Gastrocnemius medialis (tissue), 4 donors: ENCODE results near the gene ADGRB3.

Source experiments
- POLR2A ChIP-seq, 2 donors: fragments of 450-650 bp; IDR thresholded peaks; one replicate each; pipeline ENCODE4 v1.6.1; 2017; ENCODE audit warnings: antibody characterized with exemption in 2 of 2, mild to moderate bottlenecking in 2 of 2, moderate library complexity in 2 of 2
- TF ChIP-seq, protein P1 (sequence below), 5 experiments: fragments of 450-650 bp in 3 of 5; fragments of 200-600 bp in 2 of 5; sonication (generic) in 2 of 5; IDR thresholded peaks in 4 of 5; conservative IDR thresholded peaks in 1 of 5; 1 replicate in 4 of 5; 2 replicates in 1 of 5; pipeline ENCODE4 v1.5.1; 2016 to 2019; ENCODE audit warnings: antibody characterized with exemption in 5 of 5, mild to moderate bottlenecking in 3 of 5, moderate library complexity in 3 of 5

DNA sequence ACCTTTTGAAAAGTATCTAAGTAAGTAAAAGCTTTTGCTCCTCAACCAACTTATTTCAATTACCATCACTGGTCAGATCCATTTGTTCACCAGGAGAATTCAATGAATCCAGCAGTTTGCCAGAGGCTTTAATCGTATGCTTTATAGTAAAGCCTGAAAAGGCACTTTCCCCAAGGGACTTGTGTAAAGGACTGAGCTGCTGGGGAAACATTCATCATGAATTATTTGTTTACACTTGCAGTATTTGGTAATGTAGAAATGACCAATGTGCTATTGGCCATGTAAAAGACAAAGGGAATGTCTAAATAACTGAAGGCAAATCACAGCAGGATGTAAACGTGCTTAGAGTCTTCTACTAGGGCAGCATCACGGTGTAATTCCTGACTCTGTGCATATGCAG, 471.4 kb downstream of the ADGRB3 start:
- TF ChIP-seq, protein P1, sequence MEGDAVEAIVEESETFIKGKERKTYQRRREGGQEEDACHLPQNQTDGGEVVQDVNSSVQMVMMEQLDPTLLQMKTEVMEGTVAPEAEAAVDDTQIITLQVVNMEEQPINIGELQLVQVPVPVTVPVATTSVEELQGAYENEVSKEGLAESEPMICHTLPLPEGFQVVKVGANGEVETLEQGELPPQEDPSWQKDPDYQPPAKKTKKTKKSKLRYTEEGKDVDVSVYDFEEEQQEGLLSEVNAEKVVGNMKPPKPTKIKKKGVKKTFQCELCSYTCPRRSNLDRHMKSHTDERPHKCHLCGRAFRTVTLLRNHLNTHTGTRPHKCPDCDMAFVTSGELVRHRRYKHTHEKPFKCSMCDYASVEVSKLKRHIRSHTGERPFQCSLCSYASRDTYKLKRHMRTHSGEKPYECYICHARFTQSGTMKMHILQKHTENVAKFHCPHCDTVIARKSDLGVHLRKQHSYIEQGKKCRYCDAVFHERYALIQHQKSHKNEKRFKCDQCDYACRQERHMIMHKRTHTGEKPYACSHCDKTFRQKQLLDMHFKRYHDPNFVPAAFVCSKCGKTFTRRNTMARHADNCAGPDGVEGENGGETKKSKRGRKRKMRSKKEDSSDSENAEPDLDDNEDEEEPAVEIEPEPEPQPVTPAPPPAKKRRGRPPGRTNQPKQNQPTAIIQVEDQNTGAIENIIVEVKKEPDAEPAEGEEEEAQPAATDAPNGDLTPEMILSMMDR (IDR thresholded peaks at IDR 0.05 in 4 of 5, conservative IDR thresholded peaks at IDR 0.05 in 1 of 5): no peak
- TF ChIP-seq POLR2A (IDR thresholded peaks at IDR 0.05): no peak
